ENCODE measurements around the gene PARP4.
"Not testable (repeated sequence)": the region's sequence is repeated elsewhere in the genome, so short reads cannot be mapped to it uniquely, and the experiment has no call there.

PARP4 gene

DNA sequence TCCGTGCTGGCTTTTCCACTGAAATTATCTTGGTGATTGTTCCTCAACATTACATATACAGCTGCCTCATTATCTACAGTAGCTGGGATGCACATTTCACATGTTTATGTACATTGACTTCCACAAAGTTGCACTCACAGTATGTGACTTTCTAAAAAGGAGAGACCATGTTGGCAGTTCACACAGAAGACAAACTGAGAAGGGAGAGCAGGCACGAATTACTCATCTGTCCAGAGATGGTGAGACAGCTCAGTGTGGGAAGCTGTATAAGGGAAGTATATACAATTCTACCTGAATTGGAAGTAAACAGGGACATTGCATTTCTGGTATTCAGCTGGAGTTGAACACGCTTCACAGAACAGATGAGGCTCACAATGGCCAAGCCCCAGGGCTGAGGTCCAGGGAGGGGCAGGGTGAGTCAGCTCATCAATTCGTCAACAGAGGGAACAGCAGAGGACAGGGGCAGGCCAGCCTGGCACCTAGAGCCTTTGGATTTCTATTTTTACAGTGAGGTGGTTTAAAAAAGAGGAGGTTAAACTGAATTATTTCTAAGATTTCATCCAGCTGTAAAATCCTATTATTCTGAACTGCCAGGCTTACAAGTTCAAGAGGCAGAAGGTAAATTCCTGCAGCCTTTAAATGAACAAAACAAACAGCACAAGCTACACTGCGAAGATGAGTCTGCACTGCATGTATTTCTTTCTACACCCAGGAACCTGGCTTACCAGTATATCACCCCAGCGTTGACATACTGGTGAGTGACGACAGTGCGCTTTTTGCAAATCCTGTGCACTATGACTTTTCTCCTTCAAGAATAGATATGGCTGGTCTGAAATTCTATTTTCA lies 9.8 kb downstream of the PARP4 start:
- TF ChIP-seq, protein P1, sequence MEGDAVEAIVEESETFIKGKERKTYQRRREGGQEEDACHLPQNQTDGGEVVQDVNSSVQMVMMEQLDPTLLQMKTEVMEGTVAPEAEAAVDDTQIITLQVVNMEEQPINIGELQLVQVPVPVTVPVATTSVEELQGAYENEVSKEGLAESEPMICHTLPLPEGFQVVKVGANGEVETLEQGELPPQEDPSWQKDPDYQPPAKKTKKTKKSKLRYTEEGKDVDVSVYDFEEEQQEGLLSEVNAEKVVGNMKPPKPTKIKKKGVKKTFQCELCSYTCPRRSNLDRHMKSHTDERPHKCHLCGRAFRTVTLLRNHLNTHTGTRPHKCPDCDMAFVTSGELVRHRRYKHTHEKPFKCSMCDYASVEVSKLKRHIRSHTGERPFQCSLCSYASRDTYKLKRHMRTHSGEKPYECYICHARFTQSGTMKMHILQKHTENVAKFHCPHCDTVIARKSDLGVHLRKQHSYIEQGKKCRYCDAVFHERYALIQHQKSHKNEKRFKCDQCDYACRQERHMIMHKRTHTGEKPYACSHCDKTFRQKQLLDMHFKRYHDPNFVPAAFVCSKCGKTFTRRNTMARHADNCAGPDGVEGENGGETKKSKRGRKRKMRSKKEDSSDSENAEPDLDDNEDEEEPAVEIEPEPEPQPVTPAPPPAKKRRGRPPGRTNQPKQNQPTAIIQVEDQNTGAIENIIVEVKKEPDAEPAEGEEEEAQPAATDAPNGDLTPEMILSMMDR (conservative IDR thresholded peaks at IDR 0.05; ENCODE audit: low read length) = no peak
- peak; percentile 54 for DNase-seq (ENCODE audit: low read depth)
- H3K4me3 ChIP-seq (ENCODE audit: low read length) = no peak overlapping the region

GRCh38 chr13:24500977-24501376 lies 11.6 kb downstream of the PARP4 start:
- H3K4me3 ChIP-seq (ENCODE audit: low read length) = no peak overlapping the region
- TF ChIP-seq, protein P1 (conservative IDR thresholded peaks at IDR 0.05; ENCODE audit: low read length) = no peak
- peak; percentile 44 for DNase-seq (ENCODE audit: low read depth)

DNA sequence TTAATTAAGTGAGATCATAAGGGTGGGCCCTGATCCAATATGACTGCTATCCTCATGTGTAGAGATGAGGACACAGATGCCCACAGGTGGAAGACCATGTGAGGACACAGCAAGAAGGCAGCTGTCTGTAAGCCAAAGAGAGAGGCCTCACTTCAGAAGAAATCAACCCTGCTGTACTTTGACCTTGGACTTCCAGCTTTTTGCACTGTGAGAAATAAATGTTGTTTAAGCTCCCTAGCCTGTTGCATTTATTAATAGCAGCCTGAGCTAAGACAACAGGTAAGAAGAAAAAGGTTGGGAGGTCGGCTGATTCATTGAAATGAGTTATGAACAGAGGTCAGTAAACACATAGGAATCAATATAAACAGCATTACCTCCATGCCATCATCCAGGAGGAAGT lies 14.8 kb downstream of the PARP4 start:
- TF ChIP-seq, protein P1 (conservative IDR thresholded peaks at IDR 0.05; ENCODE audit: low read length) = no peak
- no peak overlapping the region for H3K4me3 ChIP-seq (ENCODE audit: low read length)
- no peak for DNase-seq (ENCODE audit: low read depth)

GRCh38 chr13:24496295-24496694 lies 16.3 kb downstream of the PARP4 start:
- DNase-seq (ENCODE audit: low read depth); H3K4me3 ChIP-seq (ENCODE audit: low read length): not testable (repeated sequence)

DNA sequence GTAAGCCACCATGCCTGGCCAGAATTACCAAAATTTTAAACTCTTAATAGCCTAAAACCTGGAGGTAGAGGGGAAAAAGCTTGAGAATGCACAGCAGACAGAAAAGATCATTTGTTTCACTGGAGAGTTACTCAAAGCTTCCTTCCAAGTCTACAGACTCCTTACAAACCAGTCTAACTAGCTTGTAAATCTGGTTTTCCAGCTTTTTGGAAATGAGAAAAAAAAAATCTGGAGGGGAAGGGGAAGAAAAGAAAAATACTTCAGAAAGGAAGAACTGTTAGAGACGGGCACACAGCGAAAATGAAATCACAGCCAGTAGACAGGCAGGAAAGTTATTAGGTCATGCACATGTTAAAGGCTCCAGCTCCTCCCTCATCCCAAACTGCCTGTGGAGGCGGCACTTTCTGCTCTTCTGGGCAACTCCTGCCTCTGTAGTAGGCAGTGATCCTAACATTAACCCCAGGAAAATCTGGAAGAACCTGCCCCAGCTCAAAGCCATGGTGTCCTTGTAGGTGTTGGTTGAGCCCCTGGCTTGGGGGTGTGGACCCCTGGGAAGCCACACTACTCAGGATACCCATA lies 17.3 kb downstream of the PARP4 start:
- TF ChIP-seq, protein P1 (conservative IDR thresholded peaks at IDR 0.05; ENCODE audit: low read length) = no peak
- no peak for DNase-seq (ENCODE audit: low read depth)
- no peak overlapping the region for H3K4me3 ChIP-seq (ENCODE audit: low read length)

- TF ChIP-seq, protein P1 (conservative IDR thresholded peaks at IDR 0.05; ENCODE audit: low read length) = no peak
- DNase-seq (ENCODE audit: low read depth) = peak; percentile 25
Observed at GRCh38 chr13:24493356-24493755, 19.2 kb downstream of the PARP4 start.

DNA sequence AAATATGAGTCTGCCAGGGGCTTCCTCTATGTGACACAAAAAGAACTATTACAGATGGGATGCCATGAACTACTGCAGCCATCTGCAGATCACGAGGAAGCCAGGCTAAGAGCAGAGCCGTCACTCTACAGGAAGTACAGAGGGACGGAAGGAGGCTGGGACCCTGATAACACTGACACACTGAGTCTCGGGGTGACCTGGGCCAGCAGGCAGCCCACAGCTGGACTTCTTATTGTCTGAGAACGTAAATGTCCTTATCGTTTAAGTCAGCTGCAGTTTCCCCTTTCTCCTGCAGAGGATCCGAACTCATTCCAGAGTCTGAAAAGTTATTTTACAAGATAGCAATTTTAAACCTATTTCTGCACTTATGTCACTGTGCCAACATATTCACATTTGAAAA lies 20.7 kb downstream of the PARP4 start:
- TF ChIP-seq, protein P1 (conservative IDR thresholded peaks at IDR 0.05; ENCODE audit: low read length) = peak; percentile 17
- DNase-seq (ENCODE audit: low read depth) = no peak

More at GRCh38 chr13:24493356-24493755, 19.2 kb downstream of the PARP4 start:
- no peak overlapping the region for H3K4me3 ChIP-seq (ENCODE audit: low read length)

More for the DNA sequence above, 20.7 kb downstream of the PARP4 start:
- no peak overlapping the region for H3K4me3 ChIP-seq (ENCODE audit: low read length)

Measured in AG10803 (cell line).